ENCODE data around the gene AURKA.

DNA sequence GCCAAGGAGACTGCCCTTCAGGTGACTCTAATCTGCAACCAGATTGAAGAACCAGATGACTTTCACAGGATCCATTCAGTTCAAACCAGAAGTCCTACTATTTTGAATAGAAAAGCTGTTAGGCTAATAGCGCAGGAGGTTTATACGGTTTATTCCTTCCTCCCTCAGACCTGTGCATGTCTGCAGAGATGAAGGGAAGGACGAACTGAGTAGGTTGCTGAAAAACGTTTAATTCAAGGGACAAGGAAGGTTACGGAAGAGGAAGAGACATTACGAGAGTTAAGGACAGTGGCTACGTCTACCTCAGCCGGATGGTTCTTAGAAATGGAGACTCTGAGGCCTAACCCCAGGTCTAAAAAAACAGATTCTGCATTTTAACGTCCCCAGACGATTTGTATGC is 978 bp downstream of the AURKA start:
- TF ChIP-seq, protein P1, sequence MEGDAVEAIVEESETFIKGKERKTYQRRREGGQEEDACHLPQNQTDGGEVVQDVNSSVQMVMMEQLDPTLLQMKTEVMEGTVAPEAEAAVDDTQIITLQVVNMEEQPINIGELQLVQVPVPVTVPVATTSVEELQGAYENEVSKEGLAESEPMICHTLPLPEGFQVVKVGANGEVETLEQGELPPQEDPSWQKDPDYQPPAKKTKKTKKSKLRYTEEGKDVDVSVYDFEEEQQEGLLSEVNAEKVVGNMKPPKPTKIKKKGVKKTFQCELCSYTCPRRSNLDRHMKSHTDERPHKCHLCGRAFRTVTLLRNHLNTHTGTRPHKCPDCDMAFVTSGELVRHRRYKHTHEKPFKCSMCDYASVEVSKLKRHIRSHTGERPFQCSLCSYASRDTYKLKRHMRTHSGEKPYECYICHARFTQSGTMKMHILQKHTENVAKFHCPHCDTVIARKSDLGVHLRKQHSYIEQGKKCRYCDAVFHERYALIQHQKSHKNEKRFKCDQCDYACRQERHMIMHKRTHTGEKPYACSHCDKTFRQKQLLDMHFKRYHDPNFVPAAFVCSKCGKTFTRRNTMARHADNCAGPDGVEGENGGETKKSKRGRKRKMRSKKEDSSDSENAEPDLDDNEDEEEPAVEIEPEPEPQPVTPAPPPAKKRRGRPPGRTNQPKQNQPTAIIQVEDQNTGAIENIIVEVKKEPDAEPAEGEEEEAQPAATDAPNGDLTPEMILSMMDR (IDR thresholded peaks at IDR 0.05) = no peak
- TF ChIP-seq POLR2A (IDR thresholded peaks at IDR 0.05) = no peak
